NCI-H2196 treated with DMSO at 0.1 percent for 48 hours (cell line): ENCODE results near the gene EBF4.

Source experiments
- DNase-seq: peaks from one replicate; lab custom pipeline; 2025; ENCODE audit not compliant: unreplicated experiment; lab: John Stamatoyannopoulos, UW

Gene EBF4

GRCh38 chr20:2793471-2793870, 100.9 kb downstream of the EBF4 start:
- DNase-seq, result no peak

GRCh38 chr20:2794202-2794748, 101.7 kb downstream of the EBF4 start:
- no peak for DNase-seq

- no peak for DNase-seq
Measured at GRCh38 chr20:2794866-2795447, 102.4 kb downstream of the EBF4 start.

- no peak for DNase-seq
Measured at GRCh38 chr20:2795451-2795850, 102.9 kb downstream of the EBF4 start.

GRCh38 chr20:2796011-2796660, 103.6 kb downstream of the EBF4 start:
- DNase-seq, result no peak

GRCh38 chr20:2797136-2797983, 104.8 kb downstream of the EBF4 start:
- DNase-seq, result no peak

- no peak for DNase-seq
Measured at GRCh38 chr20:2798095-2798805, 105.7 kb downstream of the EBF4 start.

- no peak for DNase-seq
Measured at GRCh38 chr20:2798814-2799213, 106.2 kb downstream of the EBF4 start.

- DNase-seq, result no peak
Measured at GRCh38 chr20:2799271-2799670, 106.7 kb downstream of the EBF4 start.

- DNase-seq, result no peak
Measured at GRCh38 chr20:2799688-2800520, 107.3 kb downstream of the EBF4 start.

- DNase-seq, result no peak
Measured at GRCh38 chr20:2800521-2801285, 108.1 kb downstream of the EBF4 start, which contains the start of gene CPXM1. CPXM1 (minus strand) TSS chr20:2800627; CDS start chr20:2800572, 55 bp downstream.

- DNase-seq, result no peak
Measured at GRCh38 chr20:2801286-2801728, 108.7 kb downstream of the EBF4 start.

GRCh38 chr20:2804041-2804828, 111.7 kb downstream of the EBF4 start:
- no peak for DNase-seq

GRCh38 chr20:2804852-2805688, 112.5 kb downstream of the EBF4 start:
- no peak for DNase-seq

- no peak for DNase-seq
Measured at GRCh38 chr20:2805689-2806350, 113.2 kb downstream of the EBF4 start.

GRCh38 chr20:2806351-2806701, 113.7 kb downstream of the EBF4 start:
- DNase-seq, result no peak

GRCh38 chr20:2807019-2807418, 114.4 kb downstream of the EBF4 start:
- DNase-seq, result no peak
